HG02981 (cell line): Measurements from ENCODE around the gene INO80.
"Not testable (repeated sequence)": the region's sequence is repeated elsewhere in the genome, so short reads cannot be mapped to it uniquely, and the experiment has no call there.

Source experiments
- ATAC-seq: cut with Tn5 transposase; IDR thresholded peaks from one replicate; pipeline ENCODE4 v1.9.1; 2021; ENCODE audit warnings: mild to moderate bottlenecking, moderate library complexity; ENCODE audit not compliant: unreplicated experiment

INO80 gene, protein sequence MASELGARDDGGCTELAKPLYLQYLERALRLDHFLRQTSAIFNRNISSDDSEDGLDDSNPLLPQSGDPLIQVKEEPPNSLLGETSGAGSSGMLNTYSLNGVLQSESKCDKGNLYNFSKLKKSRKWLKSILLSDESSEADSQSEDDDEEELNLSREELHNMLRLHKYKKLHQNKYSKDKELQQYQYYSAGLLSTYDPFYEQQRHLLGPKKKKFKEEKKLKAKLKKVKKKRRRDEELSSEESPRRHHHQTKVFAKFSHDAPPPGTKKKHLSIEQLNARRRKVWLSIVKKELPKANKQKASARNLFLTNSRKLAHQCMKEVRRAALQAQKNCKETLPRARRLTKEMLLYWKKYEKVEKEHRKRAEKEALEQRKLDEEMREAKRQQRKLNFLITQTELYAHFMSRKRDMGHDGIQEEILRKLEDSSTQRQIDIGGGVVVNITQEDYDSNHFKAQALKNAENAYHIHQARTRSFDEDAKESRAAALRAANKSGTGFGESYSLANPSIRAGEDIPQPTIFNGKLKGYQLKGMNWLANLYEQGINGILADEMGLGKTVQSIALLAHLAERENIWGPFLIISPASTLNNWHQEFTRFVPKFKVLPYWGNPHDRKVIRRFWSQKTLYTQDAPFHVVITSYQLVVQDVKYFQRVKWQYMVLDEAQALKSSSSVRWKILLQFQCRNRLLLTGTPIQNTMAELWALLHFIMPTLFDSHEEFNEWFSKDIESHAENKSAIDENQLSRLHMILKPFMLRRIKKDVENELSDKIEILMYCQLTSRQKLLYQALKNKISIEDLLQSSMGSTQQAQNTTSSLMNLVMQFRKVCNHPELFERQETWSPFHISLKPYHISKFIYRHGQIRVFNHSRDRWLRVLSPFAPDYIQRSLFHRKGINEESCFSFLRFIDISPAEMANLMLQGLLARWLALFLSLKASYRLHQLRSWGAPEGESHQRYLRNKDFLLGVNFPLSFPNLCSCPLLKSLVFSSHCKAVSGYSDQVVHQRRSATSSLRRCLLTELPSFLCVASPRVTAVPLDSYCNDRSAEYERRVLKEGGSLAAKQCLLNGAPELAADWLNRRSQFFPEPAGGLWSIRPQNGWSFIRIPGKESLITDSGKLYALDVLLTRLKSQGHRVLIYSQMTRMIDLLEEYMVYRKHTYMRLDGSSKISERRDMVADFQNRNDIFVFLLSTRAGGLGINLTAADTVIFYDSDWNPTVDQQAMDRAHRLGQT (N-terminal part only)

DNA sequence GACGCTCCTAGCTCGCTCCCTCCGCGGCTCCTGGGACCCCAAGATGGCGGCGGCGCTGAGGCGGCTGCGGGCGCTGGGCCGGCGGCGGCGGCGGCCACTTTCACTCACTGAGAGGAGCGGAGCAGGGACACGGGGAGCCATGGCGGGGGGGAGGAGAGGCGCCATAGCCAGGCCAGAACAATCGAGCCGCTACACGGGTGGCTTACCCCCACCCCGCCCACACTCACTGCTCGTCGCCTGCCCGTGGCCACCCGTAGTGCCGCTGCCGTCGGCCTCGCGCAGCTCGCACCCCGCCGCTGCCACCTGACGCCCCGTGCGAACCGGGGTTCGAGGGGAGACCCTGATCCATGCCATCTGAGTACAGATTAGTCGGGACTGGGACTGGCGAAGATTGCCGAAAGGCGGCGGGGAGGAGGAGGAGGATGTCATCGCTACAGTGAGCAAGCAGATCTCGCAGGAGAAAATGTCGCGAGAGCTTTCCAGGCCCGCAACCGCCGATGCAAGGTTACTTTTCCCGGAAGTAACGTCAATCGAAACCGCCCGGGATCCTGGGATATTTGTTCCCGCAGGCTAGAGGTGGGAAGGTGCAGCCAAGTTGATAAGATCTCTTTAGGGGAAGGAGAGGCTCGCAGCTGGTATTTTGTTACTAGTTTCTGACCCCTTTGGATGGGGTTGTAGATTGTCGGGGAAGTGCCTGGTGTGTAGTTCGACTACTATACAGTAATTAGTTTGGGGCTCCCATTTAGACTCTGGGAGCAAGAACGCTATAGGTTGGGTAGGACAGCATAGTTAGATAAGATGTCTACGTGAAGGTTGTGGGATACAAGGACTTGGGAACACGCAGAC lies at the start of gene INO80:
TSS of gene INO80 (minus strand) at position 165 of the 846 bp plus-strand sequence. CDS start 19,970 bp downstream, outside the sequence.
- peak; percentile 66 for ATAC-seq

DNA sequence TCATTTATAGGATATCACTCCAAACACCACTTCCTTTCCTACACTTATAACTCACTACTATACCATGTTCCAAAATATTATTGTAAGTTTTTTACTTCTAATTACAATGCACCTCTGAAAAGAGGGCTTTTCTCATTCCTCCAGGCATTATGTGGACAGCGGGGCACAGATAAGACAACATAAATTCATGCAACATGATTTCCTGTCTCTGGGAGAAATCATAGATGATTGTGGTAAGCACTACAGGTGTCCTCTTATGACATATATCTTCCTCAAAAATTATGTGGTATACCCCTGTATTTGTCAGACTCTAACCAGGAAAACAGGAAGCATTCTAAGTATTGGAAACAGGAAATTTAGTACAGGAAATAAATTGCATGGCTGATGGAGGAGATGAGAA lies 45.7 kb upstream of the INO80 start:
- no peak for ATAC-seq

DNA sequence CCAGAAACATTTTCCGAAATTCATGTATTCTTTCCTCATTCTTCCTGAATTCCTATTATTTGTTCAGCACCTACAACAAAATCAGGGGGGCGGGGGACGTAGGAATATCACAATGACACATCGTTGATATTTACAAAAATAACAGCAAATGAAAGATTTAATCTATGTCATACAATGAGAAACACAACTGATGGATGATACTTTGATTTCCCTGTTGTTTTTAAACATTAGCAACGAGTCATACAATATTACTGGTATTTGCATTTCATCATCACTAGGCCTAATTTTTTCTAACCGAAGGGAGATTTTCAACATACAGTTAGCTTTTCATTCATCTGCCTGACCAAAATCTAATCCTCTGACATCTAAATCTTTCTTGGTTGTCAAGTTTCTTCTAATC lies 45.3 kb upstream of the INO80 start:
- no peak for ATAC-seq

DNA sequence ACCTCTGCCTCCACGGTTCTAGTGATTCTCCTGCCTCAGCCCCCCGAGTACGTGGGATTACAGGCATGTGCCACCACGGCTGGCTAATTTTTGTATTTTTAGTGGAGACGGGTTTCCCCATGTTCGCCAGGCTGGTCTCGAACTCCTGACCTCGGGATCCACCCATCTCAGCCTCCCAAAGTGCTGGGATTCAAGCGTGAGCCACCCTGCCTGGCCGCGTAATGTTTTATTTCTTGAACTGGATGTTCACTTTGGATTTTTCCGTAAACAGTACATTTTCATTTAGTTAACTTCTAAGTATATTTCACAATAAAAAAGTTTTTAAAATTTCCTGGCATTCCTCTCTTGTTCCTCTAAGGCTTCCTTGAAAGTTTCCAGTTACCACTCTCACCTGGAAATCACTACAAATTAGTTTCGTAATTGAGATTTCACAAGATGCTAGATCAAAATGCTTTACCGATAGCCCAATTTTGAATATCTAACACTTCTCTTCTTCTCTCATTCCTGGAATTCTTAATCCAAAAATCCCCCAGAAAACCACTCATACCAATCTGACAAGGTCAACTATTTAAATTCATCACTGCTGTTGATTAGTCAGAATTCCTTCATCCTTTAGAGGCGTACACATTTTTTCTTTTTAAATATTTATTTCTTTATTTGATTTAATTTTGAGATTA lies 44.7 kb upstream of the INO80 start:
- ATAC-seq, result no peak

DNA sequence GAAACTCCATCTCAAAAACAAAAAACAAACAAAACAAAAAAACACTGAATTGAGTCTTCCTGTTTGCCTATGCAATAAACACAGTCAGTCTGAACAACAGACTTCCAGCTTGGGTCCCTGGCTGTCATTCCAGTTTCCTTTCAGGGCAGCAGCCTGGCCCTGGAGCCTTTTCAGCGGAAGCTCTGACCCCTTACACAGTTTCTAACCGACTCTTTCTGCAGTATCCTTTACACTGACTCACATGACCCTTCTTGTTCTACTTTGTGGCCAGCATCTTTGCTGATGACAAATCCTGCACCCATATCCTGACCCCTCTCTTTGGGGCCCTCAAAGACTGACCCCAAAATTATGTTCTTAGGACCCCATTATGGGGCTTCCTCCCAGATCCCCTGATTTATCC lies 38.3 kb upstream of the INO80 start:
- no peak for ATAC-seq

DNA sequence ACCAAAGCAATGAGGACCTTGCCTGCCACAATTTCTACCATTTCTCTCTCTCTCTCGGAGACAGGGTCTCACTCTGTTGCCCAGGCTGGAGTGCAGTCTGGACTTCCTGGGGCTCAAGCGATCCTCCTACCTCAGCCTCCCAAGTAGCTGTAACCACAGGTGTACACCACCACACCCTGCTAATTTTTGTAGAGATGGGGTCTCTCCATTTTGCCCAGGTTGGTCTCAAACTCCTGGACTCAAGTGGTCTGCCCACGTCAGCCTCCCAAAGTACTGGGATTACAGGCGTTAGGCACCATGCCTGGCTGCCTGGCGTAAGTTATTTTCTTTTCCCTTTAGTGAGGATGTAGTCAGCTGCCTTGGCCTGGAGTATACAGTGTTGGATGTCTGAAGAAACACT lies 37.7 kb upstream of the INO80 start:
- ATAC-seq, result no peak

DNA sequence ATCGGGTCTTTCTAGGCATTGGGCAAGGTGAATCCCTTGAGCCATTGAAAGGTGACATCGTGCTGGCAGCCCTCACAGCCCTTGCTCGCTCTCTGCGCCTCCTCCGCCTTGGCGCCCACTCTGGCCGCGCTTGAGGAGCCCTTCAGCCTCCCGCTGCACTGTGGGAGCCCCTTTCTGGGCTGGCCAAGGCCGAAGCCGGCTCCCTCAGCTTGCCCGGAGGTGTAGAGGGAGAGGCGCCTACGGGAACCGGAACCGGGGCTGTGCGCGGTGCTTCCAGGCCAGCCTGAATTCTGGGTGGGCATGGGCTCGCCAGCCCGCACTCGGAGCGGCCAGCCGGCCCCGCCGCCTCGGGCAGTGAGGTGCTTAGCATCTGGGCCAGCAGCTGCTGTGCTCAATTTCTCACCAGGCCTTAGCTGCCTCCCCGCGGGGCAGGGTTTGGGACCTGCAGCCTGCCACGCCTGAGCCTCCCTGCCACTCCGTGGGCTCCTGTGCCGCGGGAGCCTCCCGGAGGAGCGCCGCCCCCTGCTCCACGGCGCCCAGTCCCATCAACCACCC lies 35.4 kb upstream of the INO80 start:
- ATAC-seq, result no peak

DNA sequence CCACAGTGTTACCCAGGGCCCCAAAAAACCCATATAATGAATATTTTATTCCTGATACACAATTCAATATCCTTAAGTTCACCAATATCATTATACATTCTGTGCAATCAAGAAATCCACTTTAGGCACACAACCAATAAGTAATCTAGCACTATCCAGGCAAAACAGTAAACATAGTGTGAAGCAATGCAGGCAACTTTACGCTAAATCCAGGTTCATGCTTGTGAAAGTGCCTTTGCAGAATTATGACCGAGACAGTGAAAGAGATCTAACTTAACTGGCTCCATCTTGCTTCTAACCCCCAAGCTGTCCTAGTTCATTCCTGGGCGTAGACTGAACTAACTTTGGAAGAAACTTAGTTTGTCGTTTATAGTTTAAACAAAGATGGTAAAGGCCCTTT lies 34.2 kb upstream of the INO80 start:
- ATAC-seq, result no peak

DNA sequence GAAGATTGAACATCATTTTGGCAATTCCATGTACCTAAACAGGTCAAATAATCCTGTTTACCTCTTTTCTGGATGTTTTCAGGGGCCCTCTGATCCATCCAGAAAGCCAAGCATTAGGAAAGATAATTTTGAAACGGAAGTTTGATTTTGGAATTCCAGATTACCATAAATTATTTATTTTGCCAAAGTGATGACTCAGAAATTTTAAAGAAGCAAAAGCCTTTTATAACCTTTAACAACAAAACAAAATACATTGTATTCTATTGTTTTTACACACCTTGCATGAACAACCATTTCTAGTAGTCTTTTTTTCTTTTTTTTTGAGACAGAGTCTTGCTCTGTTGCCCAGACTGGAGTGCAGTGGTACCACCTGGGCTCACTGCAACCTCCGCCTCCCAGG lies 32.0 kb upstream of the INO80 start:
- ATAC-seq, result no peak

DNA sequence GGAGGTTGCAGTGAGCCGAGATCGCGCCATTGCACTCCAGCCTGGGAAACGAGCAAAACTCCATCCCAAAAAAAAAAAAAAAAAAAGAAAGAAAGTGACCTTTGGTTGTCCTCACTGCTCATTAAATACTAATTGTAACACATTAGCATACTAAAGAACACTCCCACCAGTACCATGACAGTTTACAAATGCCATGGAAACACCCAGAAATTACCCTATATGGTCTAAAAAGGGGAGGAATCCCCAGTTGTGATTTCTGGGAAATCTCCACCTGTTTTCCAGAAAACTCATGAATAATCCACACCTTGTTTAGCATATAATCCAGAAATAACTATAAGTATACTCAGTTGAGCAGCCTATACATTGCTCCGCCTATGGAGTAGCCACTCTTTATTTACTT lies 23.5 kb upstream of the INO80 start:
- ATAC-seq, result no peak

DNA sequence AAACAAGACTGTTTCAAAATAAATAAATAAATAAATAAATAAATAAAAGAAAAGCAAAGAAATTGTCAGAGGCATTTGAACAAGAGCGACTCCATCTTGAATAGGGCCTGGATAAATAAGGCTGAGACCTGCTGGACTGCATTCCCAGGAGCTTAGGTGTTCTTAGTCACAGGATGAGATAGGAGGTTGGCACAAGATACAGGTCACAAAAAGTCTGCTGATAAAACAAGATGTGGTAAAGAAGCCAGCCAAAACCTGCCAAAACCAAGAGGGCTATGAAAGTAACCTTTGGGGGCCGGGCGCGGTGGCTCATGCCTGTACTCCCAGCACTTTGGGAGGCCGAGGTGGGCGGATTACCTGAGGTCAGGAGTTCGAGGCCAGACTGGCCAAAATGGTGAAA lies 23.0 kb upstream of the INO80 start:
- ATAC-seq, result not testable (repeated sequence)

DNA sequence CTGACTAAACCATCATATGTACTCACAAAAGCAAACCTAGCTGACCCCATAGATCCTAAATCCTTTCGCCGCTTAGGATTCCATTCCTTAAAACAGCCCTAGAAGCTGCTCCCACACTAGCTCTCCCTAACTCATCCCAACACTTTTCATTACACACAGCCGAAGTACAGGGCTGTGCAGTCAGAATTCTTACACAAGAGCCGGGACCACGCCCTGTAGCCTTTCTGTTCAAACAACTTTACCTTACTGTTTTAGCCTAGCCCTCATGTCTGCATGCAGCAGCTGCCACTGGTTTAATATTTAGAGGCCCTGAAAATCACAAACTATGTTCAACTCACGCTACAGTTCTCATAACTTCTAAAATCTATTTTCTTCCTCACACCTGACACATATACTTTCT lies 19.5 kb upstream of the INO80 start:
- not testable (repeated sequence) for ATAC-seq

DNA sequence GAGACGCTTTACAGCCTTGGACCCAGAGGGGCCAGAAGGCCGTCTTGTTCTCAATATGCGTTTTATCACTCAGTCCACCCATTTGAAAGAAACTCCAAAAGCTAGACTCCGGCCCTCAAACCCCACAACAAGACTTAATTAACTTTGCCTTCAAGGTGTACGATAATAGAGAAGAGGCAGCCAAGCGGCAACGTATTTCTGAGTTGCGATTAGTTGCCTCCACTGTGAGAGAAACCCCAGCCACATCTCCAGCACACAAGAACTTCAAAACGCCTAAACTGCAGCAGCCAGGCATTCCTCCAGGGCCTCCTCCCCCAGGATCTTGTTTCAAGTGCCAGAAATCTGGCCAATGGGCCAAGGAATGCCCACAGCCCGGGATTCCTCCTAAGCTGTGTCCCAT lies 17.4 kb upstream of the INO80 start:
- ATAC-seq, result no peak

DNA sequence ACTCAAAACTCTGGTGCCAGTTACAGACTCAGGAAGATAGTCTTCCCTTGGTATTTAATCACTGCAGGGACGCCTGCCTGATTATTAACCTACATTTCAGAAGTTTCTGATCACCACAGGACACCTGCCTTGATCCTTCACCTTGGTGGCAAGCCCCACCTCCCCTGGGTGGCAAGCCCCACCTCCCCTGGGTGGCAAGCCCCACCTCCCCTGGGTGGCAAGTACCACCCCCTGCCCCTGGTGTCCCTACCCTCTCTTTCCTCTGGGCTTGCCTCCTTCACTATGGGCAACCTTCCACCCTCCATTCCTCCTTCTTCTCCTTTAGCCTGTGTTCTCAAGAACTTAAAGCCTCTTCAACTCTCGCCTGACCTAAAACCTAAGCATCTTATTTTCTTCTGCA lies 16.0 kb upstream of the INO80 start:
- ATAC-seq, result not testable (repeated sequence)

DNA sequence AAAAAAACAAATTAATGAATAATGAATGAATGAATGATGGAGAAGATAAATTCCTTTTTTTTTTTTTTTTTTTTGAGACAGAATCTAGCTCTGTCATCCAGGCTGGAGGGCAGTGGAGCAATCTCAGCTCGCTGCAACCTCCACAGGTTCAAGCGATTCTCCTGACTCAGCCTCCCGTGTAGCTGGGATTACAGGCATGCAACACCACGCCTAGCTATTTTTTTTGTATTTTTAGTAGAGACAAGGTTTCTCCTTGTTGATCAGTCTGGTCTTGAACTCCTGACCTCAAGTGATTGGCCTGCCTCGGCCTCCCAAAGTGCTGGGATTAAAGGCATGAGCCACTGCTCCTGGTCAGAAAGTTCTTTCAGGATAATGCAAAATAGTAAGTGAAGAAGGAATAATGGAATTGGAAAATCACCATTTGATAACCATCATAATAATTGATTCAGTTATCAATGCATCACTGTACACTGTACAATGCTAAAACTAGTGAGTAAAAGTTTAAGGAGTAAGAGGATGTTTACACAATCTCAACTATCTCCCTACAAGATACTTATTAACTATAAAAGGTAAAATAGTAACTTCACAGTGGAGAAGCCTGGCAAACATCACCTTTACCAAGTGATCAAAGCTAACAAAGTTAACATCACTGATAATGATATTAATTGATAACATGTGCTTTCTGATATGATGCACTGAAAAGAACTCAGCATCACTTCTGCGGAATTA lies 12.3 kb upstream of the INO80 start:
- ATAC-seq, result no peak

DNA sequence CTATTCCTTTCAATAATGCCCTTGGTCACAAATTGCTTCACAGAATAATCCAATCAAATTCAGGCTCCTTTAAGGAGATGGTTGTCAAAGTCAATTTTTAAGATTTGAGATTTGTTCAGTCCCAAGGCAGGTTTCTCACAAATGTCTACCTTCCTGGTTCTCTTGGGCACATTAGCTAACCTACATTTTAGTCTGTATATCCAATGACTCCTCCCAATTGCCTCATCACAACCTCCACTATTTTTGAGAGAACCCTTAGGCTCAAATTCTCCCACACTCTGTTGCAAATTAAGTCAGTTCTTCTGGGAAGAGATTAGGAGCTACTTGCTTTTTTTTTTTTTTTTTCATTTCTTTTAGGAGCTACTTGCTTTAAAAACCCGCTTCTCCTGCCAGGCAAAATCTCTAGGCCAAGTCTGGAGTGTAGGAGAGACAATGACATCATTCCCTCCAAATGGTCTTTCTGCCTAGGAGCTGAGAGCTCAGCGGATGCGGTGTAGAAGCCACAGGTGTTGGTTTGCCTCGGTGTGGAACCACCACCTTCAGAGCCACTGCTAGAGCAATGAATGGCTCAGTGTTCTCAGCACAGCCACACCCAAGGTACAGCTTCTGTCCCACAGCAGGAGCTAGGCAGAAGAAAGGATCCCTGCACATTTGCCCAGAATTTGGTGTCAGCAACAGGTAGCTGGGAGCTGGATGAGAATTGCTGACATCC lies 10.0 kb upstream of the INO80 start:
- ATAC-seq, result no peak

DNA sequence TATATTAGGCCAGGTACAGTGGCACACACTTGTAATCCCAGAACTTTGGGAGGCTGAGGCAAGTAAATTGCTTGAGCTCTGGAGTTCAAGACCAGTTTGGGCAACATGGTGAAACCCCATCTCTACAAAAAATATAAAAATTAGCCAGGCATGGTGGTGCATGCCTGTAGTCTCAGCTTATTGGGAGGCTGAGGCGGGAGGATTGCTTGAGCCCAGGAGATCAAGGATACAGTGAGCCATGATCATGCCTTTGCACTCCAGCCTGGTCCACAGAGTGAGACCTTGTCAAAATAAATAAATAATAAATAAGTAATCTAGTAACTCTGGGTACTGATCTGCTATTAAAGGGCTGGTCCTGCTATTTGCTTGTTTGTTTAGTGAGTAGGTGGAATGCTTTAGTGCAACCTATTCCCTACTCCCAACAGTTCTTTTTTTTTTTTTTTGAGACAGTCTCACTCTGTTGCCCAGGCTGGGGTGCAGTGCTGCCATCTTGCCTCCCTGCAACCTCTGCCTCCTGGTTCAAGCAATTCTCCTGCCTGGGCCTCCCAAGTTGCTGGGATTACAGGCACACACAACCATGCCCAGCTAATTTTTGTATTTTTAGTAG lies 9.1 kb upstream of the INO80 start:
- ATAC-seq, result no peak

DNA sequence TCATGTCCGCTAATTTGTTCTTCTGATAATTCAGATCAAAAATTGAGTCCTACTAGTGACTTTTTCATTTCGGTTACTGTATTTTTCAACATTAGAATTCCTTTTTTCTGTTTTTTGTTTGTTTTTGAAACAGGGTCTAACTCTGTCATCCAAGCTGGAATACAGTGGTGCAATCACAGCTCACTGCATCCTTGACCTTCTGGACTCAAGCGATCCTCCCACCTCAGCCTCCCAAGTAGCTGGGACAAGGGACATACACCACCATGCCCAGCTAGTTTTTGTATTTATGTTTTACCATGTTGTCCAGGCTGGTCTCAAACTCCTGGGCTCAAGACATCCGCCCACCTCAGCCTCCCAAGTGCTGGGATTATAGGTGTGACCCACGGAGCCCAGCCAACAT lies 8.0 kb upstream of the INO80 start:
- ATAC-seq, result no peak
